ENCODE measurements around the gene SUPT3H.

The SUPT3H gene

GRCh38 chr6:45256697-45257695 is 120.7 kb downstream of the SUPT3H start:
- DNase-seq (ENCODE audit: low read depth in 2 of 2) = no peak

DNA sequence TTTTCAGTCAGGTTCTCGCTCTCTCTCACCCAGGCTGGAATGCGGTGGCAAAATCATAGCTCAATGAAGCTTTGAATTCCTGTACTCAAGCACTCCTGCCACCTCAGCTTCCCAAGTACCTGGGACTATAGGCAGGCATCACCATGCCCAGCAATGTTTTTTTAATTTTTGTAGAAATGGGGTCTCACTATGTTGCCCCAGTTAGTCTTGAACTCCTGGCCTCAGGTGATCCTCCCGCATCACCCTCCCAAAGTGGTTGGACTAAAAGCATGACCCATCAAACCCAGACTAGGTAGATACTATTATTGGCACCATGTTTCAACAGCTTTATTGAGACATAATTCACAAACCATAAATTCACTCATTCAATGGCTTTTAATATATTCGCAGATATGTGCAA is 122.3 kb downstream of the SUPT3H start:
- DNase-seq (ENCODE audit: low read depth in 2 of 2) = no peak

DNA sequence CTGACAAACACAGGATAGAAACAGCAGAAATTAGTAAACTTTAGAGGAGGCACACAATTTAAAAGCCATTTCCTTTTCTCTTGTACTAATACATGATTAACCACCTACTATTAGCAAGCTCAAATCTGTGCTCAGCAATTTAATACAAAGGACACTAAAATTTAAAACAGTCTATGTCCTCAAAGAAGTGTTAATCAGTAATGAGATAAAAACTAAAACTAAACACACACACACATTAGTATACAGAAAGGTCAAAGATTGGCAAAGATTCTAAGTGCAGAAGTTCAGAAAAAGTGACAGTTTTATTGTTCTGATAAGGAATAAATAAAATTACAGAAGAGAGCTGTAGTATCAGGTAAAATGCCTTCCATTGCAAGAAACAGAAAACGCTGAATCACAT is 123.5 kb downstream of the SUPT3H start:
- DNase-seq (ENCODE audit: low read depth in 2 of 2) = no peak

DNA sequence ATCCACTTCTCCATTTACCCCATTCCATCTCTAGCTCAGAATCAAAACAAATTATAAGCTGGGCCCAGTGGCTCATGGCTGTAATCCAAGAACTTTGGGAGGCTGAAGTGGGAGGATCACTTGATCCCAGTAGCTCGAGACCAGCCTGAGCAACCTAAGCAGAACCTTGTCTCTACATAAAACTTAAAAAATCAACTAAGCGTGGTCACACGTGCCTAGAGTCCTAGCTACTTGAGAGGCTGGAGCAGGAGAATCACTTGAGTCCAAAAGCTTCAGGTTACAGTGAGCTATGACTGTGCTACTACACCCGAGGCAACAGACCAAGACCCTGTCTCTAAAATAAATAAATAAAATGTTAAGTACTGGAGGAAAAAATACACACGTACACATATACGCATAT is 124.3 kb downstream of the SUPT3H start:
- no peak for DNase-seq (ENCODE audit: low read depth in 2 of 2)

DNA sequence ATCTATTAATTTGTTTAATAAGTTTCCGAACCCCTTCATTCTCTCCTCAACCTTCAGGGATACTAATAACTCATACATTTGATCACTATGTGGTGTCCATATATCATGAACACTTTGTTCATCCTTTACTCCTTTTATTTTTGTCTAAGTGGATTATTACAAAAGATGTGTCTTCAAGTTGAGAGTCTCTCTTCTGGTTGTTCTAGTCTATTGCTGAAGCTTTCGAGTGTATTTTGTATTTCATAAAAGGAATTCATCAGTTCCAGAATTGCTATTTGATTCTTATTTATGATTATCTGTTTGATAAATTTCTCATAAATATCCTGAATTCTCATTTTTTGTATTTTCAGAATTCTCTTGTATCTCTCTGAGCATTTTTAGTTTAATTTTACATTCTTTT is 146.1 kb downstream of the SUPT3H start:
- no peak for DNase-seq (ENCODE audit: low read depth in 2 of 2)

GRCh38 chr6:45229416-45229815 is 148.3 kb downstream of the SUPT3H start:
- DNase-seq (ENCODE audit: low read depth in 2 of 2) = no peak

DNA sequence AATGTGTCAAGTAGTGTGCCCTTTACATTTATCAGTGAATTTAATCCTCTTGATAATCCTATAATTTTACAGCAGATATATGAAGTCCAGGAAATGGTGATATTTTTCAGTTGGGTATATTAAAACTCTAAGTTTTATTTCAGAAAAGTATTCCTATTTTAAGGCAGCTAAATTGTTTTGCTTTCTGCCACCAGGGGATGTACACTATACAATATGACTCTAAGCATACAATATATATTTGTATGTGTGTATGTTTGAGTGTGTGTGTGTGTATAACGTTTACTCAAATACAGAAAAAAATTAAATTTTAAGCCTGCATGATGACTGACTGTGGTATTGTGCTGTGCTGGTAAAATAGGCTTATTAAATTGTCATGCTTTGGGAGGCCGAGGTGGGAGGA is 151.7 kb downstream of the SUPT3H start:
- DNase-seq (ENCODE audit: low read depth in 2 of 2) = no peak

- no peak for DNase-seq (ENCODE audit: low read depth in 2 of 2)
Measured at GRCh38 chr6:45222380-45222779, 155.4 kb downstream of the SUPT3H start.

DNA sequence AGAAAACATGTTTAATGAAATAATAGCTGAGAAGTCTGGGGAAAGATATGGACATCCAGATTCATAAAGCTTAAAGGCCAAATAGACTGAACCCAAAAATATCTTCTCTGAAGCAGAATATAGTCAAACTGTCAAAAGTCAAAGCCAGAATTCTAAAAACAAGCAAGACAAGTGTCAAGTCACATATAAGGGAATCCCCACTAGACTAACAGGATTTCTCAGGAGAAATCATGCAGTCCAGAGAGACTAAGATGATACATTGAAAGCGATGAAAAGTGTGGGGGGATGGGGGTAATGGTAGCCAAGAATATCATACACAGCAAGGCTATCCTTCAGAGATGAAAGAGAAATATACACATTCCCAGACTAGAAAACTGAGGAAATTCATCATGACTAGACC is 162.0 kb downstream of the SUPT3H start:
- no peak for DNase-seq (ENCODE audit: low read depth in 2 of 2)

DNA sequence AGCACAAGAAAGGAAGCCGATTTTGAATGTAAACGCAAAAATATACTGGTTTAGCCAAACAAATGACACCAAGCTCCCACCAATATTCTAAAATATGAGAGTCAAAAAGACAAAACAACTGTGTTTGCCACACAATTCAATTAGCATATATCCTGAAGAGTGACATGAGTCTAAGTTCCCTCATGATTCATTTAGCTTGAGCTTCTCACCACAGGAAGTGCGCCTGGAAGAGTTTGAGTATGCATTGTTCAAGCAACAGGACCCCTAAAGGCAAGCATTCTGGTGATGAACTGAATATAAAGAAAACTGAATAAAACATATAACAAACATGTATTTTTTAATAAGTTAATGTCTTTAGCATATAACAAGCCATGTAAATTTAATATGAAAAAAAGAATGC is 164.8 kb downstream of the SUPT3H start:
- no peak for DNase-seq (ENCODE audit: low read depth in 2 of 2)

GRCh38 chr6:45209762-45210161 is 168.0 kb downstream of the SUPT3H start:
- no peak for DNase-seq (ENCODE audit: low read depth in 2 of 2)

- DNase-seq (ENCODE audit: low read depth in 2 of 2) = no peak
Measured at GRCh38 chr6:45206793-45207492, 170.8 kb downstream of the SUPT3H start.

- no peak for DNase-seq (ENCODE audit: low read depth in 2 of 2)
Measured at GRCh38 chr6:45201484-45201883, 176.2 kb downstream of the SUPT3H start.

DNA sequence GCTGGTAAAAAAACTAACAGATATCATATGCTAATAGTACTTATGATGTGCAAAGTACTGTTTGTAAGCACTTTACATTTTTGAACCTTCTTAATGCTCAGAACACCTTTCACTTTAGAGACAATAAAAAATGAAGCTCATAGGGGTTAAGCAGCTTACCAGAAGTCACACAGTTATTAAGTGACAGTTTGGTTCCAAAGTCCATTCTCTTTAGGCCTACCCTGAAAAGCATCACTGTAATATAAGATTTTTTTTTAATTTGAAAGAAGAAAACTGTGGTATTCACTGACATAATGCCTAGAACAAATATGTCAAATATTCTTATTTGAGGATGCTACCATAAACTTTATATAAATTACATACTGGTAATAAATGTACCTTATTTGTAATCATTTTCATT is 177.2 kb downstream of the SUPT3H start:
- no peak for DNase-seq (ENCODE audit: low read depth in 2 of 2)

DNA sequence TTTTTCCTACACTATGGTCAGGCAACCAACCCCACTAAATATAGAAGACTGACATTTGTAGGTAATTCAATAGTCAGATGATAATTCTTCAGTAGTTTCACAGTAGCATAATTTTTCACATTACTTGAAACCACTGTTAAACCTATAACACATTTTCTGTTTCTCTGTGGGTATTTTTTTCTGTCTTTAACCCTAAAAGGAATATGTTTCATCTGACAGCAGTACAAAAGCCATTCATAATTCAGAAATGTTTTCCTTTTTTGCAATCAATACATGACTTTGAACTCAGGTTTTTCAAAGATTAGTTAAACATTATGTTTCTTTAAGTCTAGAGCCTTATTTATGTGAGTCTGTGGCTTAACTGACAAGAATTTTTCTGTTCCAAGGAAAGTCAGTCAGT is 178.2 kb downstream of the SUPT3H start:
- DNase-seq (ENCODE audit: low read depth in 2 of 2) = no peak

DNA sequence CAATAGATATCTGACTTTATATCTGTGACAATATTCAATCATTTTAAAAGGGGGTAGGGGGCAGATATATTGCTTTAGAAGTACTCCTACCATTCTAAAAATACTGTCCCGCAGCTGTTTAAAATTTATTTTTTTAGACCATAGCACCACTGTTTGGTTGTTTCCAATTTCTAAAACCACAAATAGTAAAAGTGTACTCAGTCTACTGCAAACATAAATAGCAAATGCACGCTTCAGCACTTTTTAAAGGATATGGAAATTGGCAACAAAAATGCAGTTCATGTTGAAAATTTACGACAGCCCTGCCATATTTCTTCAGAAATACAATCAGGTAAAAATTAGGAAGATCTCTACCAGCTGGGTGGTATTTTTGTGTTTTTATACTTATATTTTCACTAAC is 181.6 kb downstream of the SUPT3H start:
- no peak for DNase-seq (ENCODE audit: low read depth in 2 of 2)

GRCh38 chr6:45195137-45195536 is 182.6 kb downstream of the SUPT3H start:
- no peak for DNase-seq (ENCODE audit: low read depth in 2 of 2)

DNA sequence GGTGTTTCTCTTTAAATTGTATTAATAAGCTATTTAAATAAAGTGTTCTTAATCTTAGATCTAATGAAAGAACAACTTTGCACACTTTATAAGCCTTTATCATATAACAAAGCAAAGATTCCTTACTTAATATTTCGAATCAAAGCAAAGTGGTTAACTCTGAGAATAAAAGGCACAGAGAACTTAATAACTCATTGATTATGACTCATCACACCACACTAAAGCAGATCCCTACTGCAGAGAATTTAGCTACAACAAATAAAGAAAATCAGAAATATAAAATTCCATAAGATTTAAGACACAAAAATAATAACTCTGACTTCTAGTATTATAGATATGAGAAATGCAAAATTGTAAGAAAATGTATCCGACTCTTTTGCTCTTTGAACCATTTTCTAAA is 185.2 kb downstream of the SUPT3H start:
- no peak for DNase-seq (ENCODE audit: low read depth in 2 of 2)

DNA sequence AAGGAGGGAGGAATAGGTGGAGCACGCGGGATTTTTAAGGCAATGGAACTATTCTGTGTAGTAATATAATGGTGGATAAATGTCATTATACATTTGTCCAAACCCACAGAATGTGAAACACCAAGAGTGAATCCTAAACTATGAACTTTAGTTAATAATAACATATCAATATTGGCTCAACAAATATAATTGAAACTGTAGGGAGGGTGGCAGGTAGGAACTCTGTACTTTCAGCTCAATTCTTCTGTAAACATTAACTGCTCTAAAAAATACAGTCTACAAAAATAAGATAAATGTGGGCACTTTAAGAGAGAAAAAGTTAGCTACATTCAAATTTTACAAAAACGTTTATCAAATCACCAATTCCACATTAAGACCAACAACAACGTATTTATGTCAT is 186.3 kb downstream of the SUPT3H start:
- DNase-seq (ENCODE audit: low read depth in 2 of 2) = no peak

DNA sequence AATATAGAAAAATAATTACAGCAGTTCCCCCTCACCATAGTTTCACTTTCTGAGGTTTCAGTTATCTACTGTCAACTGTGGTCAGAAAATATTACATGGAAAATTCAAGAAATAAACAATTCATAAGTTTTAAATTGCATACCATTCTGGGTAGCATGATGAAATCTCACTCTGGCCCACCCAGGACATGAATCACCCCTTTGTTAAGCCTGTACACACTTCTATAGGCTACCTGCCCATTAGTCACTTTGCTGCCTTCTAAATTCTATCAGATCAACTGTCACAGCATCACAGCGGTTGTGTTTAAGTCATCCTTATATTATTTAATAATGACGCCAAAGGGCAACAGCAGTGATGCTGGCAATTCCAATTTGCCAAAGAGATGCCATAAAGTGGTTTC is 189.9 kb downstream of the SUPT3H start:
- DNase-seq (ENCODE audit: low read depth in 2 of 2) = no peak

GRCh38 chr6:45185403-45186251 is 192.1 kb downstream of the SUPT3H start:
- DNase-seq (ENCODE audit: low read depth in 2 of 2) = no peak

DNA sequence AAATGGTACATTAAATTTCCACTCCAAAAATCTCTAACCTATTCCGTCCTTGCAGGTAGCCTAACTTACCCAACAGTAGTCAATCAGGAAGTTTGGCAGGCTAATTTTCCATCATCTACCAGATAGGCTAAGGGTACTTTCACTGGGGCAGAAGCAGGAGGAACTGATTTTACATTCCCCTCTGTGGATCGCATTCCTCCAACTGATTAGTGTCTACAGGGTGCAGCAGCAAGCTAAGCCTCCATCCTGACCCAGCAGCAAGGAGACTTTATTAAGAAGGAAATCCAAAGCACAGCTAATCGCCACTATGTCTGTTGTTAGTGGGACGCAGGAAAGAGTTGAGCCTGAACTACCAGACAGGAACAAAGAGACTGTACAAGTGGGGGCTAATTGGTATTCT is 192.8 kb downstream of the SUPT3H start:
- no peak for DNase-seq (ENCODE audit: low read depth in 2 of 2)
